Measurements from ENCODE around the gene ASPDH. TPM values are rescaled to one million over a fixed set of nuclear protein-coding genes. Genes with fewer than 3 reads are reported as not detected.

Gene ASPDH
- total RNA-seq, 1 experiment from 2014 or later: not detected

- no peak for DNase-seq (ENCODE audit: extremely low read depth, low read depth)
Observed at GRCh38 chr19:50498219-50499056, 15.3 kb downstream of the ASPDH start.

- DNase-seq (ENCODE audit: extremely low read depth, low read depth): no peak
Observed at GRCh38 chr19:50497022-50497405, 16.7 kb downstream of the ASPDH start.

GRCh38 chr19:50496189-50497021 is 17.3 kb downstream of the ASPDH start:
- no peak for DNase-seq (ENCODE audit: extremely low read depth, low read depth)

- no peak for DNase-seq (ENCODE audit: extremely low read depth, low read depth)
Observed at GRCh38 chr19:50495020-50495531, 18.6 kb downstream of the ASPDH start.

- no peak for DNase-seq (ENCODE audit: extremely low read depth, low read depth)
Observed at GRCh38 chr19:50494186-50495019, 19.3 kb downstream of the ASPDH start.

GRCh38 chr19:50493171-50493570 is 20.5 kb downstream of the ASPDH start:
- DNase-seq (ENCODE audit: extremely low read depth, low read depth): no peak

- DNase-seq (ENCODE audit: extremely low read depth, low read depth): no peak
Observed at GRCh38 chr19:50492303-50493052, 21.2 kb downstream of the ASPDH start.

- DNase-seq (ENCODE audit: extremely low read depth, low read depth): no peak
Observed at GRCh38 chr19:50490991-50491472, 22.7 kb downstream of the ASPDH start.

- DNase-seq (ENCODE audit: extremely low read depth, low read depth): no peak
Observed at GRCh38 chr19:50490411-50490811, 23.3 kb downstream of the ASPDH start.

GRCh38 chr19:50489461-50490011 is 24.2 kb downstream of the ASPDH start:
- DNase-seq (ENCODE audit: extremely low read depth, low read depth): no peak

- no peak for DNase-seq (ENCODE audit: extremely low read depth, low read depth)
Observed at GRCh38 chr19:50488389-50489194, 25.1 kb downstream of the ASPDH start.

GRCh38 chr19:50486823-50487515 is 26.7 kb downstream of the ASPDH start:
- no peak for DNase-seq (ENCODE audit: extremely low read depth, low read depth)

- DNase-seq (ENCODE audit: extremely low read depth, low read depth): no peak
Observed at GRCh38 chr19:50485284-50485955, 28.3 kb downstream of the ASPDH start.

- DNase-seq (ENCODE audit: extremely low read depth, low read depth): no peak
Observed at GRCh38 chr19:50482916-50483315, 30.8 kb downstream of the ASPDH start.

GRCh38 chr19:50482271-50482855 is 31.4 kb downstream of the ASPDH start:
- no peak for DNase-seq (ENCODE audit: extremely low read depth, low read depth)

GRCh38 chr19:50481351-50482149 is 32.2 kb downstream of the ASPDH start:
- no peak for DNase-seq (ENCODE audit: extremely low read depth, low read depth)
